Measurements from ENCODE around the gene KIAA1958. TPM values are rescaled to one million over a fixed set of nuclear protein-coding genes. Genes with fewer than 3 reads are reported as not detected.

The KIAA1958 gene
- total RNA-seq, 1 donor from 2014 or later = 2.0 TPM

- DNase-seq (ENCODE audit: low spot score in 2 of 2) = no peak
- Histone ChIP-seq H3K4me3 (no peak overlapping the region), H3K36me3 (no peaks in the 10 kb centered on the region), H3K27ac (no peak overlapping the region), H3K4me1 (no peaks in the 10 kb centered on the region), H3K9me3 (peaks cover 0 to 14% of the 10 kb centered on the region in 2 donors), H3K27me3 (no peaks in the 10 kb centered on the region)
- intact Hi-C loops (cut with DNase I) = no loop called here
- no peak for TF ChIP-seq CTCF (IDR thresholded peaks at IDR 0.05)
Observed at GRCh38 chr9:112496074-112496722, 9.6 kb downstream of the KIAA1958 start.

GRCh38 chr9:112500842-112501241 lies 14.2 kb downstream of the KIAA1958 start:
- no peaks in the 10 kb centered on the region for H3K9me3 ChIP-seq
- H3K27me3 ChIP-seq = no peaks in the 10 kb centered on the region
- intact Hi-C loops (cut with DNase I) = no loop called here
- no peak for TF ChIP-seq CTCF (IDR thresholded peaks at IDR 0.05)
- no peak overlapping the region for H3K27ac ChIP-seq
- no peaks in the 10 kb centered on the region for H3K4me1 ChIP-seq
- H3K36me3 ChIP-seq = no peaks in the 10 kb centered on the region
- DNase-seq (ENCODE audit: low spot score in 2 of 2) = no peak
- H3K4me3 ChIP-seq = no peak overlapping the region

DNA sequence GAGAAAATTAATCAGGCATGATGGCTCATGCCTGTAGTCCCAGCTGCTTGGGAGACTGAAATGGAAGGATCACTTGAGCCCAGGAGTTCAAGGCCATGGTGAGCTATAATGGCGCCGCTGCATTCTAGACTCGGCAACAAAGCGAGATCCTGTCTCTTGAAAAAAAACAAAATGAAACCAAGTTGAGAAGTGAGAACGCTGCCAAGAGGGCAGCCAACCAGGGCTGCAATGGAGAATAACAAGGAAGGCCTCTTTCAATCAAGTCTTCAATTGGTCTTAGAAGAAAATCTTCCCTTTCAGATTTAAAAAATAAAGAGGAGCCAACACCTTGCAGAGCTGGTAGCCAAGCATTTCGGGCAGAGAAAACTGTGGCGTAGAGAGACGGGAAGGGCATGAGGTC lies 14.7 kb downstream of the KIAA1958 start:
- no peaks in the 10 kb centered on the region for H3K9me3 ChIP-seq
- TF ChIP-seq CTCF (IDR thresholded peaks at IDR 0.05) = no peak
- H3K27me3 ChIP-seq = no peaks in the 10 kb centered on the region
- intact Hi-C loops (cut with DNase I) = no loop called here
- no peaks in the 10 kb centered on the region for H3K4me1 ChIP-seq
- H3K36me3 ChIP-seq = no peaks in the 10 kb centered on the region
- DNase-seq (ENCODE audit: low spot score in 2 of 2) = no peak
- no peak overlapping the region for H3K4me3 ChIP-seq
- no peak overlapping the region for H3K27ac ChIP-seq

DNA sequence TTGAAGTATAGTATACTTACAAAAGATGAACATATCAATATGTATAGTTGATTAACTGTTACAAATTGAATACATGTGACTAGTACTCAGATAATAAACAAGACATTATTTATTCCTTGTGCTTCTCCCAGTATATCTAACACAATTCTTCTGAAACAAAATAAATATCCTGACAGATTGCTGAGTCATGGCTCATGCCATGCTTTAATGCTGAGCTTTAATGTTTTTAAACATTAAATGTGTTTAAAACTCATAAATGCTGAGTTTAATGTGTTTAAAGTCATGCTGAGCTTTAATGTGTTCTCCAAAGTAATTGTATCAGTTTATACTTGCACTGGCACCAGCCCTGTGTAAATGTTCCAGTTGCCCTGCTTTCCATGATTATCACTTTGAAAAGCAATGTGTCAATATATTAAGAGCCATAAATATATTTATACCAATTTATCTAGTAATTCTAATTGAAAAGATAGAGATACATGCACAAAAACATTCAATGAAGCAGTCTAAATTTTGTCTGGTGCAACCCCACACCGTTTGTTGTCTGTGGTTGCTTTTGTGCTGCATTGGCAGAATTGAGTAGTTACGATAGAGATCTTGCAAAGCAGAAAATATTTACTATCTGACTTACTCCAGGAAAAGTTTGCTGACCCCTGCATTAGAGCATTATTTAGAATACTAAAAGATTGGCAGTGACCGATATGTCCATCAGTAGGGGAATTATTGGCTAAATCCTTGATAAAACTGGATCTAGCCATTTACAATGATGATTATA lies 15.7 kb downstream of the KIAA1958 start:
- Histone ChIP-seq H3K4me3 (no peak overlapping the region), H3K9me3 (no peaks in the 10 kb centered on the region), H3K27me3 (no peaks in the 10 kb centered on the region), H3K27ac (no peak overlapping the region), H3K36me3 (no peaks in the 10 kb centered on the region), H3K4me1 (no peaks in the 10 kb centered on the region)
- no peak for DNase-seq (ENCODE audit: low spot score in 2 of 2)
- no peak for TF ChIP-seq CTCF (IDR thresholded peaks at IDR 0.05)
- intact Hi-C loops (cut with DNase I) = no loop called here

DNA sequence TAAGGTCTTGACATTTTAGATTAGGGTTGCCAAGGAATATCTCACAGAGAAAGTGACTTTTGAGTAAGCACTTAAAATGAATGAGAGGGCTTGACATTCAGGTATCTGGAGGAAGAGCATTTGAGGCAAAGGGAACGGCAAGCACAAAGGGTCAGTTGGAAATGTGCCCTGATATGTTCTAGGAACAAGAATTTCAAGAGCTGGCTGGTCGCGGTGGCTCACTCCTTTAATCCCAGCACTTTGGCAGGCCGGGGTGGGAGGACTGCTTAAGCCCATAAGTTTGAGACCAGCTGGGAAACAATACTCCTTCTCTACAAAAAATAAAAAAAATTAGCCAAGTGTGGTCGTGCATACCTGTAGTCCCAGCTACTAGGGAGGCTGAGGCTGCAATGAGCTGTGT lies 16.5 kb downstream of the KIAA1958 start:
- Histone ChIP-seq H3K27me3 (no peaks in the 10 kb centered on the region), H3K9me3 (no peaks in the 10 kb centered on the region), H3K27ac (no peak overlapping the region), H3K4me3 (no peak overlapping the region), H3K36me3 (no peaks in the 10 kb centered on the region), H3K4me1 (no peaks in the 10 kb centered on the region)
- no peak for TF ChIP-seq CTCF (IDR thresholded peaks at IDR 0.05)
- no peak for DNase-seq (ENCODE audit: low spot score in 2 of 2)
- intact Hi-C loops (cut with DNase I) = no loop called here

Measured in ascending aorta (tissue), 2 donors.